Measurements from ENCODE around the gene PGLYRP4. TPM values are rescaled to one million over a fixed set of nuclear protein-coding genes. Genes with fewer than 3 reads are reported as not detected.

The PGLYRP4 gene
- total and polyA plus RNA-seq, 11 donors: not detected

- Histone ChIP-seq H3K9me3 (no peaks in the 10 kb centered on the region), H3K4me1 (peaks cover 0 to 10% (median 0%) of the 10 kb centered on the region in 12 donors), H3K36me3 (no peaks in the 10 kb centered on the region), H3K27me3 (peaks cover 0 to 38% (median 10%) of the 10 kb centered on the region in 9 donors), H3K27ac (no peak overlapping the region), H3K4me3 (no peak overlapping the region)
- no peak for TF ChIP-seq CTCF (IDR thresholded peaks at IDR 0.05)
- no peak for TF ChIP-seq POLR2A (IDR thresholded peaks at IDR 0.05)
- DNase-seq: no peak
- no peak for ATAC-seq
- 68 to 73% (median 71%) methylated on average over 6 of the region's 6 CpGs for WGBS, 4 donors
- intact Hi-C loops (cut with DNase I): loop anchor here in 1 of 10 donors (10.0 kb wide), 1 partner anchor 409 kb away; no protein-coding TSS in a partner anchor
Observed at GRCh38 chr1:153346077-153346723, 2.4 kb downstream of the PGLYRP4 start.

- Histone ChIP-seq H3K27me3 (peaks cover 0 to 32% (median 8%) of the 10 kb centered on the region in 9 donors), H3K4me1 (peaks cover 0 to 10% (median 0%) of the 10 kb centered on the region in 12 donors), H3K36me3 (no peaks in the 10 kb centered on the region), H3K27ac (no peak overlapping the region), H3K4me3 (no peak overlapping the region), H3K9me3 (no peaks in the 10 kb centered on the region)
- DNase-seq (no peak), ATAC-seq (no peak)
- WGBS, 4 donors: 80 to 86% (median 85%) methylated on average over 13 to 14 of the region's 14 CpGs
- TF ChIP-seq CTCF (IDR thresholded peaks at IDR 0.05) (no peak), POLR2A (IDR thresholded peaks at IDR 0.05) (no peak)
- intact Hi-C loops (cut with DNase I): loop anchor here in 1 of 10 donors (10.0 kb wide), 1 partner anchor 409 kb away; no protein-coding TSS in a partner anchor
Observed at GRCh38 chr1:153345187-153346076, 3.2 kb downstream of the PGLYRP4 start.

- intact Hi-C loops (cut with DNase I): loop anchor here in 1 of 10 donors (10.0 kb wide), 1 partner anchor 410 kb away; no protein-coding TSS in a partner anchor
- Histone ChIP-seq H3K36me3 (no peaks in the 10 kb centered on the region), H3K4me1 (peaks cover 0 to 10% (median 0%) of the 10 kb centered on the region in 12 donors), H3K27me3 (peaks cover 0 to 30% (median 8%) of the 10 kb centered on the region in 9 donors), H3K9me3 (no peaks in the 10 kb centered on the region), H3K4me3 (no peak overlapping the region), H3K27ac (no peak overlapping the region)
- TF ChIP-seq POLR2A (IDR thresholded peaks at IDR 0.05) (no peak), CTCF (IDR thresholded peaks at IDR 0.05) (no peak)
- no peak for DNase-seq
- peak in 2 of 4 donors; percentile 32 to 35 for ATAC-seq
- 36 to 63% (median 54%) methylated on average over 3 of the region's 3 CpGs for WGBS, 4 donors
Observed at GRCh38 chr1:153344718-153345025, 4.0 kb downstream of the PGLYRP4 start.

Measured in heart left ventricle (tissue), 16 donors.